Uterus (tissue), 4 donors: Measurements from ENCODE around the gene MCAM. TPM values are rescaled to one million over a fixed set of nuclear protein-coding genes. Genes with fewer than 3 reads are reported as not detected.

Experiments
- DNase-seq, 2 donors: peaks; one replicate each; pipeline ENCODE4 v3.0.0-alpha.2; 2019 to 2020
- H3K27ac ChIP-seq, 2 donors: fragments of 200-600 bp; sonication (generic); 1 replicate in 1 of 2; 2 replicates in 1 of 2; pipeline ENCODE4 v1.5.1; 2016 to 2018
- H3K27me3 ChIP-seq, 2 donors: fragments of 200-600 bp; sonication (generic); one replicate each; pipeline ENCODE4 v1.5.1; 2018 to 2019; ENCODE audit warnings: control low read depth in 1 of 2
- H3K36me3 ChIP-seq, 2 donors: fragments of 200-600 bp; sonication (generic); one replicate each; pipeline ENCODE4 v1.5.1; 2019; ENCODE audit warnings: control low read depth in 1 of 2
- H3K4me1 ChIP-seq, 2 donors: fragments of 200-600 bp; sonication (generic); one replicate each; pipeline ENCODE4 v1.5.1; 2018 to 2019; ENCODE audit warnings: control low read depth in 1 of 2
- H3K4me3 ChIP-seq, 2 donors: fragments of 200-600 bp; sonication (generic); 1 replicate in 1 of 2; 2 replicates in 1 of 2; pipeline ENCODE4 v1.5.1; 2018 to 2019; ENCODE audit warnings: mild to moderate bottlenecking in 1 of 2
- H3K9me3 ChIP-seq, 2 donors: fragments of 200-600 bp; sonication (generic); one replicate each; pipeline ENCODE4 v1.5.1; 2019; ENCODE audit warnings: control low read depth in 1 of 2
- POLR2A ChIP-seq, 2 donors: fragments of 450-650 bp; IDR thresholded peaks; one replicate each; pipeline ENCODE4 v1.6.1; 2016; ENCODE audit warnings: antibody characterized with exemption in 2 of 2, mild to moderate bottlenecking in 1 of 2, moderate library complexity in 1 of 2
- intact Hi-C: fragments of 100-400 bp; cut with DNase I; formaldehyde crosslinking; loops from one replicate; pipeline ENCODE4 v1.15.1; 2023; ENCODE audit warnings: low total_unique reads
- total RNA-seq, 4 donors: library from RNA; depleted of rRNA in 3 of 4; stranded (reverse); fragments of >200 nt in 3 of 4; gene quantifications; one replicate each; pipeline versions ENCODE4 v1.1.0 to v1.2.4, GENCODE V29; 2014 to 2023
- TF ChIP-seq, protein P1 (sequence below), 4 experiments: fragments of 200-600 bp in 2 of 4; fragments of 450-650 bp in 2 of 4; sonication (generic) in 2 of 4; IDR thresholded peaks; one replicate each; pipeline ENCODE4 v1.5.1; 2016 to 2019; ENCODE audit warnings: antibody characterized with exemption in 4 of 4, mild to moderate bottlenecking in 2 of 4, moderate library complexity in 1 of 4
- donor health status: DM: yes; HTN: yes; CAD: no.

MCAM gene
- total RNA-seq, 4 donors from 2014 or later = 228 to 564 (median 354) TPM

DNA sequence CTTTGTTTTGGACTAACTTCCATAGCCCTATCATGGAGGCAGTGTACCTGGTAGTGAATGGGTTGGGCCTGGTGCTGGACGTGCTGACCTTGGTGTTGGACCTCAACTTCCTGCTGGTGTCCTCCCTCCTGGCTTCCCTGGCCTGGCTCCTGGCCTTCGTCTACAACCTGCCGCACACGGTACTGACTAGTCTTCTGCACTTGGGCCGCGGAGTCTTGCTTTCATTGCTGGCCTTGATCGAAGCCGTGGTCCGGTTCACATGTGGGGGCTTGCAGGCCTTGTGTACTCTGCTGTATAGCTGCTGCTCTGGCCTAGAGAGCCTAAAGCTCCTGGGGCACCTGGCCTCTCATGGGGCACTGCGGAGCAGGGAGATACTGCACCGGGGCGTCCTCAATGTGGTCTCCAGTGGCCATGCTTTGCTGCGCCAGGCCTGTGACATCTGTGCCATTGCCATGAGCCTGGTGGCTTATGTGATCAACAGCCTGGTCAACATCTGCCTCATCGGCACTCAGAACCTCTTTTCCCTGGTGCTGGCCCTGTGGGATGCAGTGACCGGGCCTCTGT lies 18.2 kb upstream of the MCAM start:
- H3K4me3 ChIP-seq = peak overlapping the region; percentile 77 to 93
- H3K27me3 ChIP-seq = no peaks in the 10 kb centered on the region
- peak overlapping the region; percentile 85 to 88 for H3K27ac ChIP-seq
- H3K36me3 ChIP-seq = no peaks in the 10 kb centered on the region
- H3K9me3 ChIP-seq = no peaks in the 10 kb centered on the region
- intact Hi-C loops = loop anchor here (10.0 kb wide), 1 partner anchor 240 kb away; a partner anchor contains a TSS
- TF ChIP-seq, protein P1, sequence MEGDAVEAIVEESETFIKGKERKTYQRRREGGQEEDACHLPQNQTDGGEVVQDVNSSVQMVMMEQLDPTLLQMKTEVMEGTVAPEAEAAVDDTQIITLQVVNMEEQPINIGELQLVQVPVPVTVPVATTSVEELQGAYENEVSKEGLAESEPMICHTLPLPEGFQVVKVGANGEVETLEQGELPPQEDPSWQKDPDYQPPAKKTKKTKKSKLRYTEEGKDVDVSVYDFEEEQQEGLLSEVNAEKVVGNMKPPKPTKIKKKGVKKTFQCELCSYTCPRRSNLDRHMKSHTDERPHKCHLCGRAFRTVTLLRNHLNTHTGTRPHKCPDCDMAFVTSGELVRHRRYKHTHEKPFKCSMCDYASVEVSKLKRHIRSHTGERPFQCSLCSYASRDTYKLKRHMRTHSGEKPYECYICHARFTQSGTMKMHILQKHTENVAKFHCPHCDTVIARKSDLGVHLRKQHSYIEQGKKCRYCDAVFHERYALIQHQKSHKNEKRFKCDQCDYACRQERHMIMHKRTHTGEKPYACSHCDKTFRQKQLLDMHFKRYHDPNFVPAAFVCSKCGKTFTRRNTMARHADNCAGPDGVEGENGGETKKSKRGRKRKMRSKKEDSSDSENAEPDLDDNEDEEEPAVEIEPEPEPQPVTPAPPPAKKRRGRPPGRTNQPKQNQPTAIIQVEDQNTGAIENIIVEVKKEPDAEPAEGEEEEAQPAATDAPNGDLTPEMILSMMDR (IDR thresholded peaks at IDR 0.05) = no peak
- no peak for TF ChIP-seq POLR2A (IDR thresholded peaks at IDR 0.05)
- H3K4me1 ChIP-seq = peaks cover 0 to 17% of the 10 kb centered on the region in 2 donors
- no peak for DNase-seq

- peak; percentile 42 to 59 for TF ChIP-seq POLR2A (IDR thresholded peaks at IDR 0.05)
- TF ChIP-seq, protein P1 (IDR thresholded peaks at IDR 0.05) = peak in 1 of 4 experiments; percentile 7
- Histone ChIP-seq H3K36me3 (no peaks in the 10 kb centered on the region), H3K9me3 (no peaks in the 10 kb centered on the region), H3K27ac (peak within 1 kb of the TSS; percentile 85 to 88), H3K4me1 (peaks cover 0 to 17% of the 10 kb centered on the region in 2 donors), H3K27me3 (no peaks in the 10 kb centered on the region), H3K4me3 (peak within 1 kb of the TSS; percentile 77 to 93)
- intact Hi-C loops = loop anchor here (10.0 kb wide), 1 partner anchor 240 kb away; a partner anchor contains a TSS
- peak; percentile 94 to 98 for DNase-seq
These were observed 17.4 kb upstream of the MCAM start, which contains the start of gene RNF26 for GRCh38 chr11:119334174-119334930. Gene RNF26, plus strand, starts transcription at chr11:119334527. Its CDS starts 596 bp downstream, at chr11:119335123.

GRCh38 chr11:119332111-119332765 lies 15.3 kb upstream of the MCAM start:
- Histone ChIP-seq H3K27ac (no peak overlapping the region), H3K36me3 (no peaks in the 10 kb centered on the region), H3K4me3 (no peak overlapping the region), H3K9me3 (no peaks in the 10 kb centered on the region), H3K4me1 (peaks cover 0 to 9% of the 10 kb centered on the region in 2 donors), H3K27me3 (no peaks in the 10 kb centered on the region)
- no peak for DNase-seq
- TF ChIP-seq, protein P1 (IDR thresholded peaks at IDR 0.05) = no peak
- TF ChIP-seq POLR2A (IDR thresholded peaks at IDR 0.05) = no peak
- intact Hi-C loops = loop anchor here (10.0 kb wide), 1 partner anchor 237 kb away; a partner anchor contains a TSS

DNA sequence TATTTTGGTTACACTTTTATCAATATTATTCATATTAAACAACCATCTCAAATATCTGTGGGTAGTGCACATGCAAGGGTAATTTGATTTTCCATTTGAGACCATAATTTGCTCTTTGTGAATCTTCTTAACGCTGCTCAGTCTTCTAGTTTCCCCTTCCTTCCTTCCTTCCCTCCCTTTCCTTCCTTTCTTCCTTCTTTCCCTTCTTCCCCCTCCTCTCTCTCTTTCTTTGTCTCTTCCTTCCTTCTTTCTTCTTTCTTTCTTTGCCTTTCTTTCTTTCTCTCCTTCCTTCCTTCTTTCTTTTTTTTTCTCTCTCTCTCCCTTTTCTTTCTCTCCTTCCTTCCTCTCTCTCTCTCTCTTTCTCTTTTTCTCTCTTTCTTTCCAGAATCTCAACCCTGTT lies 13.3 kb upstream of the MCAM start:
- no peak for DNase-seq
- Histone ChIP-seq H3K9me3 (no peaks in the 10 kb centered on the region), H3K36me3 (no peaks in the 10 kb centered on the region), H3K4me1 (peaks cover 0 to 4% of the 10 kb centered on the region in 2 donors), H3K27me3 (no peaks in the 10 kb centered on the region), H3K4me3 (no peak overlapping the region), H3K27ac (no peak overlapping the region)
- TF ChIP-seq, protein P1 (IDR thresholded peaks at IDR 0.05) = no peak
- no peak for TF ChIP-seq POLR2A (IDR thresholded peaks at IDR 0.05)
- intact Hi-C loops = loop anchor here (10.0 kb wide), 1 partner anchor 235 kb away; a partner anchor contains a TSS
